ENCODE results near the gene RTBDN. TPM values are rescaled to one million over a fixed set of nuclear protein-coding genes. Genes with fewer than 3 reads are reported as not detected.

RTBDN gene
- total and polyA plus RNA-seq, 12 donors = 0.23 to 16.4 (median 4.4) TPM; not detected in 5

DNA sequence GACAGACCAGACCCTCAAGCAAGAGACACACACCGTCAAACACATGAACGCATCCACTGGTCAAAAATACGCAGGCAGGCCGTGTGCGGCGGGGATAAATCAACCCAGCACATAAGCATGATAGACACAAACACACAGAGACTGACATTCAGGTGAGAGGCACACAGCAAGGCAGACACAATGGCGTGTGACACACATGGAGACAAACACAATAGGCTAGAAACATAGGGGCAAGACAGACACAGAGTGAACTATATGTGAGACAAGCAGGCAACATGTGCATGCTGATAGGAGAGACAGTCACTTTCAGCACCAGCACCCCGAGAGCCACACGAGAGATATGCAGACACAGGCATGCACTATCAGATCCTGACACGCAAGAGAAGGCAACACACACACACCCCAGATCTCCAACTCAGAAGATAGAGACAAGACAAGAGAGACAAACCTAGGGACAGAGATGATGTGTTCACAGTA is 49.9 kb downstream of the RTBDN start:
- peak overlapping the region; percentile 81 to 99 (median 91) for H3K27ac ChIP-seq
- WGBS, 4 donors = 46 to 49% (median 46%) methylated on average over 10 of the region's 10 CpGs
- no peaks in the 10 kb centered on the region for H3K27me3 ChIP-seq
- no peak for TF ChIP-seq CTCF (IDR thresholded peaks at IDR 0.05)
- no peak for TF ChIP-seq POLR2A (IDR thresholded peaks at IDR 0.05)
- intact Hi-C loops (cut with DNase I) = no loop called here
- H3K9me3 ChIP-seq (replicated peaks in 1 of 3) = no peaks in the 10 kb centered on the region
- no peaks in the 10 kb centered on the region for H3K36me3 ChIP-seq (replicated peaks in 1 of 2)
- no peak for DNase-seq
- peaks cover 34 to 64% of the 10 kb centered on the region in 2 donors for H3K4me1 ChIP-seq (replicated peaks in 1 of 2)
- H3K4me3 ChIP-seq = no peak overlapping the region

- WGBS, 4 donors = 0 to 20% (median 12%) methylated on average over 1 to 19 of the region's 19 CpGs; no CpG with 5 or more reads in 1 of the 4 donors
- Histone ChIP-seq H3K4me1 (replicated peaks in 1 of 2) (peaks cover 34 to 64% of the 10 kb centered on the region in 2 donors), H3K27me3 (no peaks in the 10 kb centered on the region), H3K27ac (peak overlapping the region; percentile 81 to 99 (median 91)), H3K9me3 (replicated peaks in 1 of 3) (no peaks in the 10 kb centered on the region), H3K36me3 (replicated peaks in 1 of 2) (no peaks in the 10 kb centered on the region), H3K4me3 (peak overlapping the region in 1 of 4 donors; percentile 54)
- no peak for TF ChIP-seq CTCF (IDR thresholded peaks at IDR 0.05)
- TF ChIP-seq POLR2A (IDR thresholded peaks at IDR 0.05) = no peak
- intact Hi-C loops (cut with DNase I) = no loop called here
- DNase-seq = peak in 6 of 7 donors; percentile 53 to 80 (median 67)
Observed at GRCh38 chr19:12783849-12784393, 50.5 kb downstream of the RTBDN start.

DNA sequence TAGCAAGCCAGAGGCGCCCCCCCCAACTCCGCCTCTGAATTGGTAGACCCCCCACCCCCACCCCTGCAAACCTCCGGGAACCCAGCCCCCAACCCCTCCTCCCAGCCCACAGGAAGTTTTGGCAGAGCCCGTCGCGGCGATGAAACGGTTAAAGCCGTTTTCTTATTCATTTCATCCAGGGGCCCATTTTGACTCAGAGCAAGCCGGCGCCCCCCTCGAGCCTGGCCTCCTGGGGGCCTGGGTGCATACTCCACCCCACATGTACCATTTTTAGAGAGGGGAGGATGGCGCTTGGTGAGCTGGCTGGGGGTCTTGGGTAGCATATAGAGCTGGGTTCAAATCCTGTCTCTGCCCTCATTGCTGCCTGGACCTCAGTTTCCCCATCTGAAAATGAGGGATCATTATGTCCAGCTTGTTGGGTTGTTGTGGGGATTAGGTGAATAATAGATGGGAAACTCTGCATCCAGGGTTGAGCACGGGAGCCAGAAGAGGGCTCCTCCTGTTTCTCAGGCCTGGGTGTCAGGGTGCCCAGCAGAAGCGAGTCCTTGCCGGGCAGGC is 51.0 kb downstream of the RTBDN start:
- H3K27me3 ChIP-seq = no peaks in the 10 kb centered on the region
- TF ChIP-seq POLR2A (IDR thresholded peaks at IDR 0.05) = no peak
- no peak for TF ChIP-seq CTCF (IDR thresholded peaks at IDR 0.05)
- H3K9me3 ChIP-seq (replicated peaks in 1 of 3) = no peaks in the 10 kb centered on the region
- intact Hi-C loops (cut with DNase I) = no loop called here
- H3K36me3 ChIP-seq (replicated peaks in 1 of 2) = no peaks in the 10 kb centered on the region
- 5 to 11% (median 8%) methylated on average over 4 to 16 of the region's 16 CpGs for WGBS, 4 donors
- peaks cover 35 to 64% of the 10 kb centered on the region in 2 donors for H3K4me1 ChIP-seq (replicated peaks in 1 of 2)
- H3K4me3 ChIP-seq = peak overlapping the region in 1 of 4 donors; percentile 54
- peak overlapping the region; percentile 81 to 99 (median 91) for H3K27ac ChIP-seq
- DNase-seq = peak in 1 of 7 donors; percentile 70

- WGBS, 4 donors = 0 to 2% (median 1%) methylated on average over 18 to 88 of the region's 88 CpGs; no CpG with 5 or more reads in 1 of the 4 donors
- H3K4me3 ChIP-seq = peak overlapping the region in 2 of 4 donors; percentile 17 to 54
- DNase-seq = peak; percentile 89 to 96 (median 92)
- H3K36me3 ChIP-seq (replicated peaks in 1 of 2) = no peaks in the 10 kb centered on the region
- TF ChIP-seq POLR2A (IDR thresholded peaks at IDR 0.05) (peak; percentile 73 to 75), CTCF (IDR thresholded peaks at IDR 0.05) (peak in 1 of 6 experiments; percentile 2)
- intact Hi-C loops (cut with DNase I) = no loop called here
- H3K9me3 ChIP-seq (replicated peaks in 1 of 3) = no peaks in the 10 kb centered on the region
- peaks cover 32 to 62% of the 10 kb centered on the region in 2 donors for H3K4me1 ChIP-seq (replicated peaks in 1 of 2)
- no peaks in the 10 kb centered on the region for H3K27me3 ChIP-seq
- peak overlapping the region; percentile 81 to 99 (median 91) for H3K27ac ChIP-seq
Observed at GRCh38 chr19:12782424-12783290, 51.7 kb downstream of the RTBDN start.
